Measurements from ENCODE around the gene PRKN.

The PRKN gene

GRCh38 chr6:162543221-162543620 is 184.3 kb downstream of the PRKN start:
- no peaks in the 10 kb centered on the region for H3K36me3 ChIP-seq (ENCODE audit: insufficient read depth, low read length)
- no peak for ATAC-seq (ENCODE audit: insufficient read depth, low read depth)
- H3K27me3 ChIP-seq (ENCODE audit: insufficient read depth, low read length, poor library complexity), result no peaks in the 10 kb centered on the region
- H2AFZ ChIP-seq (ENCODE audit: low read depth, low read length), result no peak overlapping the region
- H3K27ac ChIP-seq (ENCODE audit: low read length), result no peak overlapping the region
- H3K79me2 ChIP-seq (ENCODE audit: insufficient read depth, low read length), result no peaks in the 10 kb centered on the region
- no peak overlapping the region for H3K4me2 ChIP-seq (ENCODE audit: insufficient read depth, low read length)
- no peaks in the 10 kb centered on the region for H4K20me1 ChIP-seq (ENCODE audit: insufficient read depth, low read length)
- H3K4me3 ChIP-seq (ENCODE audit: low read depth in 1 of 2, low read length in 2 of 2), result no peak overlapping the region
- no peak for DNase-seq
- H3K9me3 ChIP-seq (ENCODE audit: insufficient read depth, low read length, severe bottlenecking), result no peaks in the 10 kb centered on the region
- TF ChIP-seq, protein P1, sequence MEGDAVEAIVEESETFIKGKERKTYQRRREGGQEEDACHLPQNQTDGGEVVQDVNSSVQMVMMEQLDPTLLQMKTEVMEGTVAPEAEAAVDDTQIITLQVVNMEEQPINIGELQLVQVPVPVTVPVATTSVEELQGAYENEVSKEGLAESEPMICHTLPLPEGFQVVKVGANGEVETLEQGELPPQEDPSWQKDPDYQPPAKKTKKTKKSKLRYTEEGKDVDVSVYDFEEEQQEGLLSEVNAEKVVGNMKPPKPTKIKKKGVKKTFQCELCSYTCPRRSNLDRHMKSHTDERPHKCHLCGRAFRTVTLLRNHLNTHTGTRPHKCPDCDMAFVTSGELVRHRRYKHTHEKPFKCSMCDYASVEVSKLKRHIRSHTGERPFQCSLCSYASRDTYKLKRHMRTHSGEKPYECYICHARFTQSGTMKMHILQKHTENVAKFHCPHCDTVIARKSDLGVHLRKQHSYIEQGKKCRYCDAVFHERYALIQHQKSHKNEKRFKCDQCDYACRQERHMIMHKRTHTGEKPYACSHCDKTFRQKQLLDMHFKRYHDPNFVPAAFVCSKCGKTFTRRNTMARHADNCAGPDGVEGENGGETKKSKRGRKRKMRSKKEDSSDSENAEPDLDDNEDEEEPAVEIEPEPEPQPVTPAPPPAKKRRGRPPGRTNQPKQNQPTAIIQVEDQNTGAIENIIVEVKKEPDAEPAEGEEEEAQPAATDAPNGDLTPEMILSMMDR (IDR thresholded peaks at IDR 0.05; ENCODE audit: borderline replicate concordance, extremely low read depth, low read length, poor library complexity, severe bottlenecking), result no peak
- TF ChIP-seq EZH2 (IDR thresholded peaks at IDR 0.05; ENCODE audit: borderline replicate concordance, low read depth, low read length, severe bottlenecking), result no peak
- no peak overlapping the region for H3K9ac ChIP-seq (ENCODE audit: low read depth, low read length)
- no peaks in the 10 kb centered on the region for H3K4me1 ChIP-seq (ENCODE audit: insufficient read depth, low read length)

- Histone ChIP-seq H3K27ac (ENCODE audit: low read length) (no peak overlapping the region), H3K4me1 (ENCODE audit: insufficient read depth, low read length) (no peaks in the 10 kb centered on the region), H3K79me2 (ENCODE audit: insufficient read depth, low read length) (no peaks in the 10 kb centered on the region), H3K9me3 (ENCODE audit: insufficient read depth, low read length, severe bottlenecking) (no peaks in the 10 kb centered on the region), H3K4me2 (ENCODE audit: insufficient read depth, low read length) (no peak overlapping the region), H4K20me1 (ENCODE audit: insufficient read depth, low read length) (no peaks in the 10 kb centered on the region), H3K4me3 (ENCODE audit: low read depth in 1 of 2, low read length in 2 of 2) (no peak overlapping the region), H3K9ac (ENCODE audit: low read depth, low read length) (no peak overlapping the region), H3K36me3 (ENCODE audit: insufficient read depth, low read length) (no peaks in the 10 kb centered on the region), H2AFZ (ENCODE audit: low read depth, low read length) (no peak overlapping the region), H3K27me3 (ENCODE audit: insufficient read depth, low read length, poor library complexity) (no peaks in the 10 kb centered on the region)
- no peak for DNase-seq
- TF ChIP-seq EZH2 (IDR thresholded peaks at IDR 0.05; ENCODE audit: borderline replicate concordance, low read depth, low read length, severe bottlenecking), result no peak
- TF ChIP-seq, protein P1 (IDR thresholded peaks at IDR 0.05; ENCODE audit: borderline replicate concordance, extremely low read depth, low read length, poor library complexity, severe bottlenecking), result no peak
- no peak for ATAC-seq (ENCODE audit: insufficient read depth, low read depth)
Observed at GRCh38 chr6:162541019-162541601, 186.5 kb downstream of the PRKN start.

GRCh38 chr6:162539321-162539720 is 188.2 kb downstream of the PRKN start:
- DNase-seq (no peak), ATAC-seq (ENCODE audit: insufficient read depth, low read depth) (no peak)
- H3K27me3 ChIP-seq (ENCODE audit: insufficient read depth, low read length, poor library complexity), result no peaks in the 10 kb centered on the region
- no peaks in the 10 kb centered on the region for H3K79me2 ChIP-seq (ENCODE audit: insufficient read depth, low read length)
- no peak overlapping the region for H3K27ac ChIP-seq (ENCODE audit: low read length)
- no peaks in the 10 kb centered on the region for H3K4me1 ChIP-seq (ENCODE audit: insufficient read depth, low read length)
- H4K20me1 ChIP-seq (ENCODE audit: insufficient read depth, low read length), result no peaks in the 10 kb centered on the region
- H3K9me3 ChIP-seq (ENCODE audit: insufficient read depth, low read length, severe bottlenecking), result no peaks in the 10 kb centered on the region
- H3K9ac ChIP-seq (ENCODE audit: low read depth, low read length), result no peak overlapping the region
- TF ChIP-seq, protein P1 (IDR thresholded peaks at IDR 0.05; ENCODE audit: borderline replicate concordance, extremely low read depth, low read length, poor library complexity, severe bottlenecking), result no peak
- TF ChIP-seq EZH2 (IDR thresholded peaks at IDR 0.05; ENCODE audit: borderline replicate concordance, low read depth, low read length, severe bottlenecking), result no peak
- no peak overlapping the region for H2AFZ ChIP-seq (ENCODE audit: low read depth, low read length)
- no peak overlapping the region for H3K4me2 ChIP-seq (ENCODE audit: insufficient read depth, low read length)
- no peak overlapping the region for H3K4me3 ChIP-seq (ENCODE audit: low read depth in 1 of 2, low read length in 2 of 2)
- H3K36me3 ChIP-seq (ENCODE audit: insufficient read depth, low read length), result no peaks in the 10 kb centered on the region

Data from DND-41 (cell line).